H1 (cell line): Measurements from ENCODE around the gene CERS5. TPM values are rescaled to one million over a fixed set of nuclear protein-coding genes. Genes with fewer than 3 reads are reported as not detected.

Experiments used
- NRF1 ChIP-seq: IDR thresholded peaks from 2 replicates; pipeline ENCODE4 v1.6.1; 2011; ENCODE audit warnings: mild to moderate bottlenecking, low read depth, low read length, improper control_type of control experiment
- polyA plus RNA-seq, 7 experiments: library from polyadenylated mRNA; depleted of rRNA in 3 of 7; stranded (reverse) in 5 of 7; unstranded in 2 of 7; fragments of >200 nt in 5 of 7; fragments of 200-250 nt in 2 of 7; gene quantifications; 1 replicate in 5 of 7; 2 replicates in 1 of 7; 4 replicates in 1 of 7; pipeline versions ENCODE4 v1.2.1 to v1.2.3, GENCODE V29; 2011 to 2013; ENCODE audit warnings: missing spikeins in 2 of 7, mixed read lengths in 2 of 7
- total RNA-seq: library from RNA; stranded (reverse); fragmentation: NEBNext Ultra II Directional; extraction: Animal tissue kit (Norgen Biotek cat#: 25700); gene quantifications from 2 replicates; pipeline ENCODE4 v1.2.1, GENCODE V29; 2021
- TF ChIP-seq, protein P1 (sequence below): fragments of 300-600 bp; sonication (generic); IDR thresholded peaks from 2 replicates; pipeline ENCODE4 v1.7.1; 2012; ENCODE audit warnings: low read length, moderate library complexity, mild to moderate bottlenecking, inconsistent platforms; ENCODE audit not compliant: insufficient replicate concordance

Gene CERS5
- total and polyA plus RNA-seq, 2 of the 8 experiments (the other 6 are each of a cell fraction or from before 2014, with no cell fraction given): 69.2 to 119 TPM

DNA sequence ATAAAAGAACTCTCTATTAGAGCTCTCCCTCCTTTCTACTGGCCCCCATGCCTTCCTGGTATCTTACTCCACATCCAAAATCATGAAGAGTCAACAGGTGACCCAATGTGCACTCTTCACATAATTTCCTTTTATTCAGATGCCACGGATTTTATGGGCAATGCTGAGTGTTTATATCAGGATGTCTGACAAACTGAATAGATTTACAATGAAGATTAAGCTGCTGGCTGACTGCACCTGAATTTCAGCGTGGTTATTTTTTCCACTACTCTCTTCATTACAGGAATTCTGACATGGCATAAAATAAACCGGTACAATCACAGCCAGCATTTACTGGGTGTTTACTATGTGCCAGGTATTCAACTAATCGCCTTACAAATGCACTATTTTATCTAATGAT is 29.4 kb upstream of the CERS5 start (continued):
- TF ChIP-seq, protein P1, sequence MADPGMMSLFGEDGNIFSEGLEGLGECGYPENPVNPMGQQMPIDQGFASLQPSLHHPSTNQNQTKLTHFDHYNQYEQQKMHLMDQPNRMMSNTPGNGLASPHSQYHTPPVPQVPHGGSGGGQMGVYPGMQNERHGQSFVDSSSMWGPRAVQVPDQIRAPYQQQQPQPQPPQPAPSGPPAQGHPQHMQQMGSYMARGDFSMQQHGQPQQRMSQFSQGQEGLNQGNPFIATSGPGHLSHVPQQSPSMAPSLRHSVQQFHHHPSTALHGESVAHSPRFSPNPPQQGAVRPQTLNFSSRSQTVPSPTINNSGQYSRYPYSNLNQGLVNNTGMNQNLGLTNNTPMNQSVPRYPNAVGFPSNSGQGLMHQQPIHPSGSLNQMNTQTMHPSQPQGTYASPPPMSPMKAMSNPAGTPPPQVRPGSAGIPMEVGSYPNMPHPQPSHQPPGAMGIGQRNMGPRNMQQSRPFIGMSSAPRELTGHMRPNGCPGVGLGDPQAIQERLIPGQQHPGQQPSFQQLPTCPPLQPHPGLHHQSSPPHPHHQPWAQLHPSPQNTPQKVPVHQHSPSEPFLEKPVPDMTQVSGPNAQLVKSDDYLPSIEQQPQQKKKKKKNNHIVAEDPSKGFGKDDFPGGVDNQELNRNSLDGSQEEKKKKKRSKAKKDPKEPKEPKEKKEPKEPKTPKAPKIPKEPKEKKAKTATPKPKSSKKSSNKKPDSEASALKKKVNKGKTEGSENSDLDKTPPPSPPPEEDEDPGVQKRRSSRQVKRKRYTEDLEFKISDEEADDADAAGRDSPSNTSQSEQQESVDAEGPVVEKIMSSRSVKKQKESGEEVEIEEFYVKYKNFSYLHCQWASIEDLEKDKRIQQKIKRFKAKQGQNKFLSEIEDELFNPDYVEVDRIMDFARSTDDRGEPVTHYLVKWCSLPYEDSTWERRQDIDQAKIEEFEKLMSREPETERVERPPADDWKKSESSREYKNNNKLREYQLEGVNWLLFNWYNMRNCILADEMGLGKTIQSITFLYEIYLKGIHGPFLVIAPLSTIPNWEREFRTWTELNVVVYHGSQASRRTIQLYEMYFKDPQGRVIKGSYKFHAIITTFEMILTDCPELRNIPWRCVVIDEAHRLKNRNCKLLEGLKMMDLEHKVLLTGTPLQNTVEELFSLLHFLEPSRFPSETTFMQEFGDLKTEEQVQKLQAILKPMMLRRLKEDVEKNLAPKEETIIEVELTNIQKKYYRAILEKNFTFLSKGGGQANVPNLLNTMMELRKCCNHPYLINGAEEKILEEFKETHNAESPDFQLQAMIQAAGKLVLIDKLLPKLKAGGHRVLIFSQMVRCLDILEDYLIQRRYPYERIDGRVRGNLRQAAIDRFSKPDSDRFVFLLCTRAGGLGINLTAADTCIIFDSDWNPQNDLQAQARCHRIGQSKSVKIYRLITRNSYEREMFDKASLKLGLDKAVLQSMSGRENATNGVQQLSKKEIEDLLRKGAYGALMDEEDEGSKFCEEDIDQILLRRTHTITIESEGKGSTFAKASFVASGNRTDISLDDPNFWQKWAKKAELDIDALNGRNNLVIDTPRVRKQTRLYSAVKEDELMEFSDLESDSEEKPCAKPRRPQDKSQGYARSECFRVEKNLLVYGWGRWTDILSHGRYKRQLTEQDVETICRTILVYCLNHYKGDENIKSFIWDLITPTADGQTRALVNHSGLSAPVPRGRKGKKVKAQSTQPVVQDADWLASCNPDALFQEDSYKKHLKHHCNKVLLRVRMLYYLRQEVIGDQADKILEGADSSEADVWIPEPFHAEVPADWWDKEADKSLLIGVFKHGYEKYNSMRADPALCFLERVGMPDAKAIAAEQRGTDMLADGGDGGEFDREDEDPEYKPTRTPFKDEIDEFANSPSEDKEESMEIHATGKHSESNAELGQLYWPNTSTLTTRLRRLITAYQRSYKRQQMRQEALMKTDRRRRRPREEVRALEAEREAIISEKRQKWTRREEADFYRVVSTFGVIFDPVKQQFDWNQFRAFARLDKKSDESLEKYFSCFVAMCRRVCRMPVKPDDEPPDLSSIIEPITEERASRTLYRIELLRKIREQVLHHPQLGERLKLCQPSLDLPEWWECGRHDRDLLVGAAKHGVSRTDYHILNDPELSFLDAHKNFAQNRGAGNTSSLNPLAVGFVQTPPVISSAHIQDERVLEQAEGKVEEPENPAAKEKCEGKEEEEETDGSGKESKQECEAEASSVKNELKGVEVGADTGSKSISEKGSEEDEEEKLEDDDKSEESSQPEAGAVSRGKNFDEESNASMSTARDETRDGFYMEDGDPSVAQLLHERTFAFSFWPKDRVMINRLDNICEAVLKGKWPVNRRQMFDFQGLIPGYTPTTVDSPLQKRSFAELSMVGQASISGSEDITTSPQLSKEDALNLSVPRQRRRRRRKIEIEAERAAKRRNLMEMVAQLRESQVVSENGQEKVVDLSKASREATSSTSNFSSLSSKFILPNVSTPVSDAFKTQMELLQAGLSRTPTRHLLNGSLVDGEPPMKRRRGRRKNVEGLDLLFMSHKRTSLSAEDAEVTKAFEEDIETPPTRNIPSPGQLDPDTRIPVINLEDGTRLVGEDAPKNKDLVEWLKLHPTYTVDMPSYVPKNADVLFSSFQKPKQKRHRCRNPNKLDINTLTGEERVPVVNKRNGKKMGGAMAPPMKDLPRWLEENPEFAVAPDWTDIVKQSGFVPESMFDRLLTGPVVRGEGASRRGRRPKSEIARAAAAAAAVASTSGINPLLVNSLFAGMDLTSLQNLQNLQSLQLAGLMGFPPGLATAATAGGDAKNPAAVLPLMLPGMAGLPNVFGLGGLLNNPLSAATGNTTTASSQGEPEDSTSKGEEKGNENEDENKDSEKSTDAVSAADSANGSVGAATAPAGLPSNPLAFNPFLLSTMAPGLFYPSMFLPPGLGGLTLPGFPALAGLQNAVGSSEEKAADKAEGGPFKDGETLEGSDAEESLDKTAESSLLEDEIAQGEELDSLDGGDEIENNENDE: no peak
- no peak for TF ChIP-seq NRF1
